ENCODE data around the gene C6orf89. TPM values are rescaled to one million over a fixed set of nuclear protein-coding genes. Genes with fewer than 3 reads are reported as not detected.

C6orf89 gene
- total RNA-seq, 1 experiment from 2014 or later = 61.1 TPM

- no peaks in the 10 kb centered on the region for H3K9me3 Mint-ChIP-seq (ENCODE audit: low read depth, unreplicated experiment)
- no peak for DNase-seq
- H3K4me3 Mint-ChIP-seq (ENCODE audit: low read depth, unreplicated experiment) = no peak overlapping the region
- no peaks in the 10 kb centered on the region for H3K27me3 Mint-ChIP-seq (ENCODE audit: unreplicated experiment)
- H3K4me1 Mint-ChIP-seq (ENCODE audit: low read depth, unreplicated experiment) = peaks cover 21% of the 10 kb centered on the region
- no peak overlapping the region for H3K27ac Mint-ChIP-seq (ENCODE audit: unreplicated experiment)
- intact Hi-C loops (cut with micrococcal nuclease; ENCODE audit: unreplicated experiment) = no loop called here
- CTCF ChIA-PET = no interaction called here
- BruUV-seq (replicated peaks) = no TSS peak
- TF ChIP-seq, protein P1, sequence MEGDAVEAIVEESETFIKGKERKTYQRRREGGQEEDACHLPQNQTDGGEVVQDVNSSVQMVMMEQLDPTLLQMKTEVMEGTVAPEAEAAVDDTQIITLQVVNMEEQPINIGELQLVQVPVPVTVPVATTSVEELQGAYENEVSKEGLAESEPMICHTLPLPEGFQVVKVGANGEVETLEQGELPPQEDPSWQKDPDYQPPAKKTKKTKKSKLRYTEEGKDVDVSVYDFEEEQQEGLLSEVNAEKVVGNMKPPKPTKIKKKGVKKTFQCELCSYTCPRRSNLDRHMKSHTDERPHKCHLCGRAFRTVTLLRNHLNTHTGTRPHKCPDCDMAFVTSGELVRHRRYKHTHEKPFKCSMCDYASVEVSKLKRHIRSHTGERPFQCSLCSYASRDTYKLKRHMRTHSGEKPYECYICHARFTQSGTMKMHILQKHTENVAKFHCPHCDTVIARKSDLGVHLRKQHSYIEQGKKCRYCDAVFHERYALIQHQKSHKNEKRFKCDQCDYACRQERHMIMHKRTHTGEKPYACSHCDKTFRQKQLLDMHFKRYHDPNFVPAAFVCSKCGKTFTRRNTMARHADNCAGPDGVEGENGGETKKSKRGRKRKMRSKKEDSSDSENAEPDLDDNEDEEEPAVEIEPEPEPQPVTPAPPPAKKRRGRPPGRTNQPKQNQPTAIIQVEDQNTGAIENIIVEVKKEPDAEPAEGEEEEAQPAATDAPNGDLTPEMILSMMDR (IDR thresholded peaks at IDR 0.05; ENCODE audit: unreplicated experiment) = no peak
- peaks cover 21% of the 10 kb centered on the region for H3K36me3 Mint-ChIP-seq (ENCODE audit: insufficient read depth, unreplicated experiment)
Measured at GRCh38 chr6:36855750-36856149, 30.0 kb upstream of the C6orf89 start.

- intact Hi-C loops (cut with micrococcal nuclease; ENCODE audit: unreplicated experiment) = no loop called here
- H3K27me3 Mint-ChIP-seq (ENCODE audit: unreplicated experiment) = no peaks in the 10 kb centered on the region
- peaks cover 24% of the 10 kb centered on the region for H3K36me3 Mint-ChIP-seq (ENCODE audit: insufficient read depth, unreplicated experiment)
- TF ChIP-seq, protein P1 (IDR thresholded peaks at IDR 0.05; ENCODE audit: unreplicated experiment) = no peak
- peaks cover 21% of the 10 kb centered on the region for H3K4me1 Mint-ChIP-seq (ENCODE audit: low read depth, unreplicated experiment)
- CTCF ChIA-PET = no interaction called here
- no peak for DNase-seq
- H3K4me3 Mint-ChIP-seq (ENCODE audit: low read depth, unreplicated experiment) = no peak overlapping the region
- no peaks in the 10 kb centered on the region for H3K9me3 Mint-ChIP-seq (ENCODE audit: low read depth, unreplicated experiment)
- BruUV-seq (replicated peaks) = no TSS peak
- no peak overlapping the region for H3K27ac Mint-ChIP-seq (ENCODE audit: unreplicated experiment)
Measured at GRCh38 chr6:36856277-36856676, 29.5 kb upstream of the C6orf89 start.

GRCh38 chr6:36857325-36857724 lies 28.4 kb upstream of the C6orf89 start:
- intact Hi-C loops (cut with micrococcal nuclease; ENCODE audit: unreplicated experiment) = no loop called here
- no peak overlapping the region for H3K4me3 Mint-ChIP-seq (ENCODE audit: low read depth, unreplicated experiment)
- H3K36me3 Mint-ChIP-seq (ENCODE audit: insufficient read depth, unreplicated experiment) = peaks cover 29% of the 10 kb centered on the region
- no peaks in the 10 kb centered on the region for H3K9me3 Mint-ChIP-seq (ENCODE audit: low read depth, unreplicated experiment)
- H3K27me3 Mint-ChIP-seq (ENCODE audit: unreplicated experiment) = no peaks in the 10 kb centered on the region
- DNase-seq = no peak
- CTCF ChIA-PET = interaction anchor here (0.7 kb wide), 1 partner anchor 86 kb away, joined by 3 read pairs; no protein-coding TSS in a partner anchor
- peaks cover 21% of the 10 kb centered on the region for H3K4me1 Mint-ChIP-seq (ENCODE audit: low read depth, unreplicated experiment)
- TF ChIP-seq, protein P1 (IDR thresholded peaks at IDR 0.05; ENCODE audit: unreplicated experiment) = no peak
- no TSS peak for BruUV-seq (replicated peaks)
- H3K27ac Mint-ChIP-seq (ENCODE audit: unreplicated experiment) = no peak overlapping the region

DNA sequence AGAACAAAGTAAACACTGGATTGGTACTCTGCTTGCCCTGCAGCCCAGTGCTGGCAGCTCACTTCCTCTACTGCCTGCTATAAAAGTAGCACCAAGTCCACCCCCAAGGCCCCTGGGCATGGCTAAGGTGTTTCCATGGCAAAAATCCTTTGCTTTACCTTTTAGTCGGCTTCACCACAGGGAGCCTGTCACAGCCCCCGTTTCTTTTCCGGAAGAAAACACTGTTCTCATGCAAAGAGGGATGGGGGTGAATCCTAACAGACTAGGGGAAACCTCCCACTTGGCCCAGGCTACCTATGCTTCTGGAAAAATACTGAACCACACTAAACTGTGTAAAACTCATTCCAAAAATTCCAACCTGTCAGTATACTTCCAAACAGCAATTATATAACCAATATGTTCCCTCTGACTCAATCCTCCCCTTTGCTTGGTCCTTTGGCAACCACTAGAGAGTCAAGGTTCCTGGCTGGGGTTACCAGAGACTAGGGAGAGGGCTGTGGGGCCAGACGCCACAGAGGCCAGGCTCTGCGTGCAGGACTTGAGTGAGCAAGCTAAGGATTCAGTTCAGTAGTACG lies 27.3 kb upstream of the C6orf89 start:
- no peak overlapping the region for H3K27ac Mint-ChIP-seq (ENCODE audit: unreplicated experiment)
- CTCF ChIA-PET = no interaction called here
- no peak for DNase-seq
- peaks cover 33% of the 10 kb centered on the region for H3K36me3 Mint-ChIP-seq (ENCODE audit: insufficient read depth, unreplicated experiment)
- BruUV-seq (replicated peaks) = no TSS peak
- H3K4me1 Mint-ChIP-seq (ENCODE audit: low read depth, unreplicated experiment) = peaks cover 13% of the 10 kb centered on the region
- no peak overlapping the region for H3K4me3 Mint-ChIP-seq (ENCODE audit: low read depth, unreplicated experiment)
- no peaks in the 10 kb centered on the region for H3K27me3 Mint-ChIP-seq (ENCODE audit: unreplicated experiment)
- no peaks in the 10 kb centered on the region for H3K9me3 Mint-ChIP-seq (ENCODE audit: low read depth, unreplicated experiment)
- TF ChIP-seq, protein P1 (IDR thresholded peaks at IDR 0.05; ENCODE audit: unreplicated experiment) = no peak
- intact Hi-C loops (cut with micrococcal nuclease; ENCODE audit: unreplicated experiment) = no loop called here
